Astrocyte of the spinal cord (primary cell): ENCODE data around the gene MIDN.

ENCODE experiments used
- DNase-seq: peaks from one replicate; pipeline ENCODE4 v3.0.0; 2011; ENCODE audit warnings: low read depth, low spot score
- H3K4me3 ChIP-seq: 2 replicates; pipeline ENCODE4 v1.5.1; 2011; ENCODE audit warnings: low read depth, mild to moderate bottlenecking, low read length, moderate library complexity
- in situ Hi-C: cut with HindIII; loops from 2 replicates; pipeline ENCODE4 v1.10.0; 2017; ENCODE audit warnings: low sequenced_read_pairs
- TF ChIP-seq, protein P1 (sequence below): IDR thresholded peaks from 2 replicates; pipeline ENCODE4 v1.5.1; 2012; ENCODE audit warnings: low read depth, mild to moderate bottlenecking, low read length, inconsistent platforms

Gene MIDN

DNA sequence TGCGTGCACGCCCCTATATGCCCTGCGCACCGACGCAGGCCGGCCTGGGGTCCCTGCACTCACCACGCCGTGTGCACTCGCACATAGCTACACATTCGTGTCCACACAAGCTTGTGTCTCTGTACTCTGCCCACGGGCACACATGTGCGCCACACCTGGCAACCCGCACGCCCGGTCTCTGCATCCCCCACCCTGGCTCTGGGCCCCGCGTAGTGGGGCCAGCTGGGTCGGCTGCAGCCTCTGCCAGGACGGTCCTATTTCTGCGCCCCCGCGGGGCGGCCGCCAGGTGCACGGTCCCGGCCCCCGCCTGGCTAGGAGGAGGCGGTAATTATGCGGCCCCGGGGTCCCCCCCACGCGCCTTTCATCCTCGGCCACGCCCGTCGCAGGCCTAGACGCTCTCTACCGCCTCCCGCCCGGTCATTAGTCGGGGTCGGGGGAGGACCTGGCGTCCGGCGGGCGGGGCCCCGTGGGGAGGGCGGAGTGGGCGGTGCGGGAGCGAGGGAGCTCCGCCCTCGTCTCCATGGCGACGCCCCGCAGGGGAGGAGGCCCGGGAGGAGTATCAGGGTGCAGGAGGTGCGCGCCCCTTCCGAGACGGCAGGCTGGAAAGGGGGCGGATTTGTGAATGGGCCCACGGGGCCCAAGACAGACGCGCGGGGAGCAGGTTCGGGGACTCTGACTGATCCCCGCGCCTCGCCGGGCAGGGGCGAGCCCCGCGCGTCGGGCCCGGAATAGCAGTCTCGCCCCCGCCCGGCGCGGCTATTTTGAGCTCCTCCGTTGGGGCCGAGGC, 17.9 kb downstream of the MIDN start:
- H3K4me3 ChIP-seq, result peak overlapping the region; percentile 37
- in situ Hi-C loops, result no loop called here
- peak; percentile 86 for DNase-seq
- TF ChIP-seq, protein P1, sequence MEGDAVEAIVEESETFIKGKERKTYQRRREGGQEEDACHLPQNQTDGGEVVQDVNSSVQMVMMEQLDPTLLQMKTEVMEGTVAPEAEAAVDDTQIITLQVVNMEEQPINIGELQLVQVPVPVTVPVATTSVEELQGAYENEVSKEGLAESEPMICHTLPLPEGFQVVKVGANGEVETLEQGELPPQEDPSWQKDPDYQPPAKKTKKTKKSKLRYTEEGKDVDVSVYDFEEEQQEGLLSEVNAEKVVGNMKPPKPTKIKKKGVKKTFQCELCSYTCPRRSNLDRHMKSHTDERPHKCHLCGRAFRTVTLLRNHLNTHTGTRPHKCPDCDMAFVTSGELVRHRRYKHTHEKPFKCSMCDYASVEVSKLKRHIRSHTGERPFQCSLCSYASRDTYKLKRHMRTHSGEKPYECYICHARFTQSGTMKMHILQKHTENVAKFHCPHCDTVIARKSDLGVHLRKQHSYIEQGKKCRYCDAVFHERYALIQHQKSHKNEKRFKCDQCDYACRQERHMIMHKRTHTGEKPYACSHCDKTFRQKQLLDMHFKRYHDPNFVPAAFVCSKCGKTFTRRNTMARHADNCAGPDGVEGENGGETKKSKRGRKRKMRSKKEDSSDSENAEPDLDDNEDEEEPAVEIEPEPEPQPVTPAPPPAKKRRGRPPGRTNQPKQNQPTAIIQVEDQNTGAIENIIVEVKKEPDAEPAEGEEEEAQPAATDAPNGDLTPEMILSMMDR, result no peak

- H3K4me3 ChIP-seq, result peak overlapping the region; percentile 37
- TF ChIP-seq, protein P1, result peak; percentile 83
- in situ Hi-C loops, result no loop called here
- DNase-seq, result peak; percentile 42
Measured at GRCh38 chr19:1266916-1267476, 18.6 kb downstream of the MIDN start.

- in situ Hi-C loops, result no loop called here
- TF ChIP-seq, protein P1, result no peak
- H3K4me3 ChIP-seq, result peak overlapping the region; percentile 34
- peak; percentile 40 for DNase-seq
Measured at GRCh38 chr19:1267477-1268225, 19.3 kb downstream of the MIDN start.

GRCh38 chr19:1268226-1269064, 20.1 kb downstream of the MIDN start:
- TF ChIP-seq, protein P1, result no peak
- no peak overlapping the region for H3K4me3 ChIP-seq
- no peak for DNase-seq
- in situ Hi-C loops, result no loop called here

DNA sequence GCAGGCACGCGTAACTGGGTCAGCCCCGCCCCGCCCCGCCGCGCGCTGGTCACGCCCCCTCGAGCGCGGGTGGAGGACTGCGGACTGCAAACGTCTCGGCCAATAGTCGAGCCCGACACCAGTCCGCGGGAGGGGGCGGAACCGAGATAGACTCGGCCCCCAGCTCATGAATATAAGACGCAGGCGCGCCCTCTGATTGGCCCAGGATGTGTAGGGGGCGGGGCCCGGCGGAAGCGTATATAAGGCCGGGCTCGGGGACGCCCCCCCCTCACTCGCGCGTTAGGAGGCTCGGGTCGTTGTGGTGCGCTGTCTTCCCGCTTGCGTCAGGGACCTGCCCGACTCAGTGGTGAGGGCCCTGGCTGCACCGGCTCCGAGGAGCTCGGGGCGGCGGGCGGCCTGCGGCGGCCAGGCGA, 20.7 kb downstream of the MIDN start, which contains the start of gene CIRBP:
CIRBP (plus strand) TSS at position 268 of the 413 bp plus-strand sequence. CDS start 1,602 bp downstream, outside the sequence.
- H3K4me3 ChIP-seq, result peak within 1 kb of the TSS; percentile 47
- TF ChIP-seq, protein P1, result no peak
- DNase-seq, result peak; percentile 99
- in situ Hi-C loops, result no loop called here
